ENCODE data around the gene IMPDH2. TPM values are rescaled to one million over a fixed set of nuclear protein-coding genes. Genes with fewer than 3 reads are reported as not detected.
A peak's percentile ranks its signal among the peaks of the same experiment; 100 is the strongest.

IMPDH2 gene
- total and polyA plus RNA-seq, 2 of the 4 experiments (the other 2 are of a cell fraction) = 190 to 296 TPM

DNA sequence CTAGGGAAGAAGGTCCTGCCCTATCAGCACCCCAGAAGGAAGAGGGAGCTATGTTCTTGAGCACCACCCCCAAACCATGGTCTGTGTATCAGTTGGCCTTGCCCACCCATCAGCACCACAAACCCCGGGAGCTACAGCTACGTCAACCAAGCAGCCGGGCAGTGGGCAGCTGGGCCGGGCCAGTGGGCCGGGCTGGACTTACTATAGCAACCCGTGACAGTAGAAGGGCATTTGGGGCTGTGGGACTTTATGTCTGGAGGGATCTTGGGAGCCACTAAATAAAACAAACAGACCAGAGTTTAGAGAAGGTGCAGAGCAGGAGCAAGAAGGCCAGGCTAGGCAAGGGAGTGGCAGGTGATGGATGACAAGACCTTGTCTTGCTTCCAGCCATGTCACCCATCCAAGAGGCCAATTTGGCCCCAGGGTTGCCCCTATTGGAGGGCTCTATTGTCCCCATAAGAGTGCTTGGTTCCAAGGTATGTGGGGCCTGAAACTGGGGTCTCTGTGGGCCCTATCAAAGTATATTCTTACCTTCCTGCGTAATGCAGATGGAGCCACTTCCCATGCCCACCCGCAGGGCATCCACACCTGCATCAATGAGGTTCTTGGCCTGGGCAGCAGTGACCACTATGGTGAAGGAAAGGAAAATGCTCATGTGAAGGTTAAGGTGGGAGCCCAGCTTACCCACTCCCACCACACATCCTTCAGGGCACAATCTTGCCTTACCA is 3.2 kb downstream of the IMPDH2 start:
- Histone ChIP-seq H3K56ac (ENCODE audit: extremely low read depth, insufficient read depth, low read length) (no peak overlapping the region), H2AFZ (replicated peaks; ENCODE audit: low read length, poor library complexity) (no peak overlapping the region), H2AK5ac (ENCODE audit: low read depth, low read length) (no peak overlapping the region), H3K4ac (ENCODE audit: low read depth, low read length) (no peak overlapping the region), H3K79me1 (ENCODE audit: low read depth in 1 of 2, low read length in 2 of 2) (peaks cover 31 to 69% of the 10 kb centered on the region in 2 experiments), H3K14ac (replicated peaks; ENCODE audit: low read depth, low read length) (no peak overlapping the region), H4K20me1 (ENCODE audit: insufficient read depth, low read length) (peaks cover 20% of the 10 kb centered on the region), H2AK9ac (replicated peaks; ENCODE audit: low read depth, low read length, poor library complexity) (peak overlapping the region; percentile 33), H3K4me2 (ENCODE audit: low read depth, low read length) (no peak overlapping the region), H2BK15ac (ENCODE audit: low read depth, low read length) (no peak overlapping the region), H3K27me3 (ENCODE audit: control insufficient read depth, insufficient read depth, low read length) (no peaks in the 10 kb centered on the region), H2BK20ac (ENCODE audit: low read depth, low read length) (no peak overlapping the region), H3K23ac (ENCODE audit: low read depth, low read length) (no peak overlapping the region), H3K36me3 (ENCODE audit: control insufficient read depth, insufficient read depth, low read length) (peaks cover 47% of the 10 kb centered on the region), H3K18ac (ENCODE audit: low read depth, low read length) (no peak overlapping the region), H4K5ac (ENCODE audit: low read depth, low read length) (no peak overlapping the region), H3K9me3 (ENCODE audit: control insufficient read depth, insufficient read depth, low read length) (no peaks in the 10 kb centered on the region), H3K27ac (ENCODE audit: insufficient read depth, low read length) (no peak overlapping the region), H2BK5ac (ENCODE audit: low read depth, low read length, poor library complexity, severe bottlenecking) (no peak overlapping the region), H2BK120ac (ENCODE audit: low read depth, low read length) (no peak overlapping the region), H4K91ac (ENCODE audit: insufficient read depth, low read depth, low read length) (no peak overlapping the region), H3K9me1 (ENCODE audit: insufficient read depth, low read length) (peaks cover 32% of the 10 kb centered on the region), H3K9ac (ENCODE audit: low read depth, low read length) (no peak overlapping the region), H3K4me3 (ENCODE audit: insufficient read depth, low read depth, low read length) (no peak overlapping the region), H4K8ac (ENCODE audit: low read depth in 2 of 2, low read length in 2 of 2) (peak overlapping the region in 1 of 2 experiments; percentile 18; a peak in 1 of 4 replicates), H3K4me1 (ENCODE audit: control insufficient read depth, insufficient read depth, low read length) (peaks cover 5% of the 10 kb centered on the region)
- no TSS peak for BruUV-seq (replicated peaks)
- intact Hi-C loops (cut with micrococcal nuclease) = no loop called here
- WGBS, 2 experiments (ENCODE audit: extremely low coverage in 2 of 2, insufficient read length in 1 of 2) = no CpG with 5 or more reads among the region's 8 CpGs
- DNase-seq (no peak), ATAC-seq (ENCODE audit: low read depth) (no peak)
- CTCF ChIA-PET = no interaction called here
- TF ChIP-seq RAD21 (IDR thresholded peaks at IDR 0.05; ENCODE audit: low read length) (no peak), MAZ (IDR thresholded peaks at IDR 0.05; ENCODE audit: borderline replicate concordance, low read depth, low read length) (no peak)
- TF ChIP-seq, protein P1, sequence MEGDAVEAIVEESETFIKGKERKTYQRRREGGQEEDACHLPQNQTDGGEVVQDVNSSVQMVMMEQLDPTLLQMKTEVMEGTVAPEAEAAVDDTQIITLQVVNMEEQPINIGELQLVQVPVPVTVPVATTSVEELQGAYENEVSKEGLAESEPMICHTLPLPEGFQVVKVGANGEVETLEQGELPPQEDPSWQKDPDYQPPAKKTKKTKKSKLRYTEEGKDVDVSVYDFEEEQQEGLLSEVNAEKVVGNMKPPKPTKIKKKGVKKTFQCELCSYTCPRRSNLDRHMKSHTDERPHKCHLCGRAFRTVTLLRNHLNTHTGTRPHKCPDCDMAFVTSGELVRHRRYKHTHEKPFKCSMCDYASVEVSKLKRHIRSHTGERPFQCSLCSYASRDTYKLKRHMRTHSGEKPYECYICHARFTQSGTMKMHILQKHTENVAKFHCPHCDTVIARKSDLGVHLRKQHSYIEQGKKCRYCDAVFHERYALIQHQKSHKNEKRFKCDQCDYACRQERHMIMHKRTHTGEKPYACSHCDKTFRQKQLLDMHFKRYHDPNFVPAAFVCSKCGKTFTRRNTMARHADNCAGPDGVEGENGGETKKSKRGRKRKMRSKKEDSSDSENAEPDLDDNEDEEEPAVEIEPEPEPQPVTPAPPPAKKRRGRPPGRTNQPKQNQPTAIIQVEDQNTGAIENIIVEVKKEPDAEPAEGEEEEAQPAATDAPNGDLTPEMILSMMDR (conservative IDR thresholded peaks at IDR 0.05; ENCODE audit: low read depth, low read length) = no peak
- dilution Hi-C loops (cut with HindIII; ENCODE audit: low sequenced_read_pairs, unreplicated experiment) = no loop called here
- in situ Hi-C loops (cut with MboI; ENCODE audit: low sequenced_read_pairs) = no loop called here
- POLR2A ChIA-PET (ENCODE audit: unreplicated experiment) = no interaction called here

Measured in IMR-90 (cell line).